Measurements from ENCODE around the gene ENTPD1. TPM values are rescaled to one million over a fixed set of nuclear protein-coding genes. Genes with fewer than 3 reads are reported as not detected.
"Not testable (repeated sequence)": the region's sequence is repeated elsewhere in the genome, so short reads cannot be mapped to it uniquely, and the experiment has no call there.

Gene ENTPD1
- total RNA-seq, 2 experiments from 2014 or later, result 0.27 TPM; not detected in 1

- POLR2A ChIA-PET, result no interaction called here
- CTCF ChIA-PET, result interaction anchor here (1.6 kb wide), 1 partner anchor 35 kb away, joined by 4 read pairs; no protein-coding TSS in a partner anchor
- Mint-ChIP-seq H3K4me1 (peaks cover 2% of the 10 kb centered on the region), H3K27ac (no peak overlapping the region), H3K27me3 (peaks cover 9% of the 10 kb centered on the region), H3K4me3 (no peak overlapping the region), H3K9me3 (no peaks in the 10 kb centered on the region), H3K36me3 (ENCODE audit: low read depth) (no peaks in the 10 kb centered on the region)
- no peak for DNase-seq
Observed at GRCh38 chr10:95792211-95792780, 36.3 kb downstream of the ENTPD1 start.

GRCh38 chr10:95792874-95793285 is 36.9 kb downstream of the ENTPD1 start:
- Mint-ChIP-seq H3K9me3 (no peaks in the 10 kb centered on the region), H3K4me3 (no peak overlapping the region), H3K36me3 (ENCODE audit: low read depth) (no peaks in the 10 kb centered on the region), H3K27ac (no peak overlapping the region), H3K4me1 (peaks cover 2% of the 10 kb centered on the region), H3K27me3 (peaks cover 8% of the 10 kb centered on the region)
- DNase-seq, result no peak
- CTCF ChIA-PET, result no interaction called here
- POLR2A ChIA-PET, result no interaction called here

GRCh38 chr10:95793401-95794045 is 37.6 kb downstream of the ENTPD1 start:
- ChIA-PET CTCF (interaction anchor here (0.8 to 2.8 kb wide), 3 partner anchors 9 to 100 kb away, joined by 3 to 6 read pairs (median 3); partner anchors contain the start of gene TCTN3), POLR2A (no interaction called here)
- no peaks in the 10 kb centered on the region for H3K9me3 Mint-ChIP-seq
- peaks cover 7% of the 10 kb centered on the region for H3K27me3 Mint-ChIP-seq
- peaks cover 2% of the 10 kb centered on the region for H3K4me1 Mint-ChIP-seq
- H3K27ac Mint-ChIP-seq, result no peak overlapping the region
- no peak overlapping the region for H3K4me3 Mint-ChIP-seq
- DNase-seq, result no peak
- H3K36me3 Mint-ChIP-seq (ENCODE audit: low read depth), result no peaks in the 10 kb centered on the region

- Mint-ChIP-seq H3K27me3 (peaks cover 5% of the 10 kb centered on the region), H3K9me3 (no peaks in the 10 kb centered on the region), H3K27ac (no peak overlapping the region), H3K36me3 (ENCODE audit: low read depth) (no peaks in the 10 kb centered on the region), H3K4me1 (peaks cover 2% of the 10 kb centered on the region), H3K4me3 (no peak overlapping the region)
- POLR2A ChIA-PET, result no interaction called here
- CTCF ChIA-PET, result interaction anchor here (0.8 to 2.8 kb wide), 4 partner anchors 9 to 100 kb away, joined by 3 to 6 read pairs (median 3); partner anchors contain the start of gene TCTN3
- DNase-seq, result no peak
Observed at GRCh38 chr10:95794195-95794594, 38.2 kb downstream of the ENTPD1 start.

GRCh38 chr10:95795602-95796001 is 39.6 kb downstream of the ENTPD1 start:
- Mint-ChIP-seq H3K4me1 (peaks cover 2% of the 10 kb centered on the region), H3K36me3 (ENCODE audit: low read depth) (no peaks in the 10 kb centered on the region), H3K27me3 (peaks cover 2% of the 10 kb centered on the region), H3K4me3 (no peak overlapping the region), H3K27ac (no peak overlapping the region), H3K9me3 (no peaks in the 10 kb centered on the region)
- CTCF ChIA-PET, result interaction anchor here (1.0 to 2.8 kb wide), 2 partner anchors 11 to 20 kb away, joined by 3 to 6 read pairs; no protein-coding TSS in a partner anchor
- DNase-seq, result no peak
- POLR2A ChIA-PET, result no interaction called here

- Mint-ChIP-seq H3K27me3 (peaks cover 2% of the 10 kb centered on the region), H3K36me3 (ENCODE audit: low read depth) (no peaks in the 10 kb centered on the region), H3K4me3 (no peak overlapping the region), H3K9me3 (no peaks in the 10 kb centered on the region), H3K27ac (no peak overlapping the region), H3K4me1 (peaks cover 2% of the 10 kb centered on the region)
- ChIA-PET POLR2A (no interaction called here), CTCF (interaction anchor here (0.6 to 2.8 kb wide), 4 partner anchors 12 to 263 kb away, joined by 3 to 6 read pairs (median 4); no protein-coding TSS in a partner anchor)
- no peak for DNase-seq
Observed at GRCh38 chr10:95796504-95796903, 40.5 kb downstream of the ENTPD1 start.

- Mint-ChIP-seq H3K36me3 (ENCODE audit: low read depth) (no peaks in the 10 kb centered on the region), H3K4me3 (no peak overlapping the region), H3K4me1 (peaks cover 2% of the 10 kb centered on the region), H3K9me3 (no peaks in the 10 kb centered on the region), H3K27ac (no peak overlapping the region), H3K27me3 (peaks cover 2% of the 10 kb centered on the region)
- POLR2A ChIA-PET, result no interaction called here
- no peak for DNase-seq
- CTCF ChIA-PET, result interaction anchor here (0.8 to 1.5 kb wide), 2 partner anchors 9 to 14 kb away, joined by 3 to 4 read pairs; no protein-coding TSS in a partner anchor
Observed at GRCh38 chr10:95798096-95798855, 42.3 kb downstream of the ENTPD1 start.

- DNase-seq; H3K27ac Mint-ChIP-seq; H3K9me3 Mint-ChIP-seq; H3K4me1 Mint-ChIP-seq; H3K4me3 Mint-ChIP-seq; H3K36me3 Mint-ChIP-seq (ENCODE audit: low read depth); POLR2A ChIA-PET: not testable (repeated sequence)
- CTCF ChIA-PET, result interaction anchor here (1.5 kb wide), 1 partner anchor 11 kb away, joined by 4 read pairs; no protein-coding TSS in a partner anchor
- H3K27me3 Mint-ChIP-seq, result peaks cover 12% of the 10 kb centered on the region
Observed at GRCh38 chr10:95800286-95800685, 44.3 kb downstream of the ENTPD1 start.

- H3K36me3 Mint-ChIP-seq (ENCODE audit: low read depth); H3K9me3 Mint-ChIP-seq; H3K27ac Mint-ChIP-seq; POLR2A ChIA-PET; DNase-seq; H3K4me3 Mint-ChIP-seq; H3K4me1 Mint-ChIP-seq: not testable (repeated sequence)
- CTCF ChIA-PET, result interaction anchor here (1.5 kb wide), 1 partner anchor 21 kb away, joined by 3 read pairs; no protein-coding TSS in a partner anchor
- H3K27me3 Mint-ChIP-seq, result peaks cover 16% of the 10 kb centered on the region
Observed at GRCh38 chr10:95806687-95807380, 50.9 kb downstream of the ENTPD1 start.

GRCh38 chr10:95808705-95809308 is 52.8 kb downstream of the ENTPD1 start:
- peaks cover 23% of the 10 kb centered on the region for H3K27me3 Mint-ChIP-seq
- H3K9me3 Mint-ChIP-seq; H3K27ac Mint-ChIP-seq; POLR2A ChIA-PET; DNase-seq; H3K4me1 Mint-ChIP-seq; H3K36me3 Mint-ChIP-seq (ENCODE audit: low read depth); H3K4me3 Mint-ChIP-seq: not testable (repeated sequence)
- CTCF ChIA-PET, result interaction anchor here (1.0 kb wide), 1 partner anchor 23 kb away, joined by 3 read pairs; no protein-coding TSS in a partner anchor

GRCh38 chr10:95809370-95810197 is 53.6 kb downstream of the ENTPD1 start:
- ChIA-PET CTCF (interaction anchor here (0.7 kb wide), 1 partner anchor 666 kb away, joined by 3 read pairs; no protein-coding TSS in a partner anchor), POLR2A (no interaction called here)
- DNase-seq, result no peak
- no peaks in the 10 kb centered on the region for H3K36me3 Mint-ChIP-seq (ENCODE audit: low read depth)
- no peak overlapping the region for H3K4me3 Mint-ChIP-seq
- peaks cover 2% of the 10 kb centered on the region for H3K9me3 Mint-ChIP-seq
- no peak overlapping the region for H3K27ac Mint-ChIP-seq
- H3K27me3 Mint-ChIP-seq, result peaks cover 18% of the 10 kb centered on the region
- no peaks in the 10 kb centered on the region for H3K4me1 Mint-ChIP-seq
